Uterus (tissue), 4 donors: ENCODE measurements around the gene PDE4D. TPM values are rescaled to one million over a fixed set of nuclear protein-coding genes. Genes with fewer than 3 reads are reported as not detected.

Source experiments
- DNase-seq, 2 donors: peaks; one replicate each; pipeline ENCODE4 v3.0.0-alpha.2; 2019 to 2020
- H3K27ac ChIP-seq, 2 donors: fragments of 200-600 bp; sonication (generic); 1 replicate in 1 of 2; 2 replicates in 1 of 2; pipeline ENCODE4 v1.5.1; 2016 to 2018
- H3K27me3 ChIP-seq, 2 donors: fragments of 200-600 bp; sonication (generic); one replicate each; pipeline ENCODE4 v1.5.1; 2018 to 2019; ENCODE audit warnings: control low read depth in 1 of 2
- H3K36me3 ChIP-seq, 2 donors: fragments of 200-600 bp; sonication (generic); one replicate each; pipeline ENCODE4 v1.5.1; 2019; ENCODE audit warnings: control low read depth in 1 of 2
- H3K4me1 ChIP-seq, 2 donors: fragments of 200-600 bp; sonication (generic); one replicate each; pipeline ENCODE4 v1.5.1; 2018 to 2019; ENCODE audit warnings: control low read depth in 1 of 2
- H3K4me3 ChIP-seq, 2 donors: fragments of 200-600 bp; sonication (generic); 1 replicate in 1 of 2; 2 replicates in 1 of 2; pipeline ENCODE4 v1.5.1; 2018 to 2019; ENCODE audit warnings: mild to moderate bottlenecking in 1 of 2
- H3K9me3 ChIP-seq, 2 donors: fragments of 200-600 bp; sonication (generic); one replicate each; pipeline ENCODE4 v1.5.1; 2019; ENCODE audit warnings: control low read depth in 1 of 2
- POLR2A ChIP-seq, 2 donors: fragments of 450-650 bp; IDR thresholded peaks; one replicate each; pipeline ENCODE4 v1.6.1; 2016; ENCODE audit warnings: antibody characterized with exemption in 2 of 2, mild to moderate bottlenecking in 1 of 2, moderate library complexity in 1 of 2
- intact Hi-C: fragments of 100-400 bp; cut with DNase I; formaldehyde crosslinking; loops from one replicate; pipeline ENCODE4 v1.15.1; 2023; ENCODE audit warnings: low total_unique reads
- total RNA-seq, 4 donors: library from RNA; depleted of rRNA in 3 of 4; stranded (reverse); fragments of >200 nt in 3 of 4; gene quantifications; one replicate each; pipeline versions ENCODE4 v1.1.0 to v1.2.4, GENCODE V29; 2014 to 2023
- TF ChIP-seq, protein P1 (sequence below), 4 experiments: fragments of 200-600 bp in 2 of 4; fragments of 450-650 bp in 2 of 4; sonication (generic) in 2 of 4; IDR thresholded peaks; one replicate each; pipeline ENCODE4 v1.5.1; 2016 to 2019; ENCODE audit warnings: antibody characterized with exemption in 4 of 4, mild to moderate bottlenecking in 2 of 4, moderate library complexity in 1 of 4
- donor health status: DM: yes; HTN: yes; CAD: no.

Gene PDE4D
- total RNA-seq, 4 donors from 2014 or later, result 27.1 to 77.0 (median 45.8) TPM

DNA sequence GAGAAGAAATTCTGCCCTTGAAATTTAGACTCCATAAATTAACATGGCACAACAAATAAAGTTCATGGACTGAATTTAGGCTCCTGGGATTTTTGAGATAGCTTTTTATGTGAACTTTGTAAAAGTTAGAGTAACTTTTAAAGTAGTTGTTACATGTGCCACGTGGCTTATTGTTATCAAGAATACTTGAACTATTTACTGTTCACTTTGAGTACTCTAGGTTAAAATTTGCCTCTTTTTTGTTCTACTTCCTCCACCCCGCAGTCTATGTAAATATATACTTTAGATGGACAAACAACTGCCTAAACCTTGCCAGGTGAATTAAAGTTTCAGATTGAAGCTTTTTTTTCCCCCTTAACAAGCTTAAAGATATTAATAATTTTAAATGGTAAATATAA is 852.7 kb downstream of the PDE4D start:
- TF ChIP-seq, protein P1, sequence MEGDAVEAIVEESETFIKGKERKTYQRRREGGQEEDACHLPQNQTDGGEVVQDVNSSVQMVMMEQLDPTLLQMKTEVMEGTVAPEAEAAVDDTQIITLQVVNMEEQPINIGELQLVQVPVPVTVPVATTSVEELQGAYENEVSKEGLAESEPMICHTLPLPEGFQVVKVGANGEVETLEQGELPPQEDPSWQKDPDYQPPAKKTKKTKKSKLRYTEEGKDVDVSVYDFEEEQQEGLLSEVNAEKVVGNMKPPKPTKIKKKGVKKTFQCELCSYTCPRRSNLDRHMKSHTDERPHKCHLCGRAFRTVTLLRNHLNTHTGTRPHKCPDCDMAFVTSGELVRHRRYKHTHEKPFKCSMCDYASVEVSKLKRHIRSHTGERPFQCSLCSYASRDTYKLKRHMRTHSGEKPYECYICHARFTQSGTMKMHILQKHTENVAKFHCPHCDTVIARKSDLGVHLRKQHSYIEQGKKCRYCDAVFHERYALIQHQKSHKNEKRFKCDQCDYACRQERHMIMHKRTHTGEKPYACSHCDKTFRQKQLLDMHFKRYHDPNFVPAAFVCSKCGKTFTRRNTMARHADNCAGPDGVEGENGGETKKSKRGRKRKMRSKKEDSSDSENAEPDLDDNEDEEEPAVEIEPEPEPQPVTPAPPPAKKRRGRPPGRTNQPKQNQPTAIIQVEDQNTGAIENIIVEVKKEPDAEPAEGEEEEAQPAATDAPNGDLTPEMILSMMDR (IDR thresholded peaks at IDR 0.05), result no peak
- TF ChIP-seq POLR2A (IDR thresholded peaks at IDR 0.05), result no peak
- Histone ChIP-seq H3K36me3 (no peaks in the 10 kb centered on the region), H3K27ac (no peak overlapping the region), H3K4me1 (no peaks in the 10 kb centered on the region), H3K4me3 (no peak overlapping the region), H3K9me3 (no peaks in the 10 kb centered on the region), H3K27me3 (no peaks in the 10 kb centered on the region)
- intact Hi-C loops, result no loop called here
- DNase-seq, result no peak

DNA sequence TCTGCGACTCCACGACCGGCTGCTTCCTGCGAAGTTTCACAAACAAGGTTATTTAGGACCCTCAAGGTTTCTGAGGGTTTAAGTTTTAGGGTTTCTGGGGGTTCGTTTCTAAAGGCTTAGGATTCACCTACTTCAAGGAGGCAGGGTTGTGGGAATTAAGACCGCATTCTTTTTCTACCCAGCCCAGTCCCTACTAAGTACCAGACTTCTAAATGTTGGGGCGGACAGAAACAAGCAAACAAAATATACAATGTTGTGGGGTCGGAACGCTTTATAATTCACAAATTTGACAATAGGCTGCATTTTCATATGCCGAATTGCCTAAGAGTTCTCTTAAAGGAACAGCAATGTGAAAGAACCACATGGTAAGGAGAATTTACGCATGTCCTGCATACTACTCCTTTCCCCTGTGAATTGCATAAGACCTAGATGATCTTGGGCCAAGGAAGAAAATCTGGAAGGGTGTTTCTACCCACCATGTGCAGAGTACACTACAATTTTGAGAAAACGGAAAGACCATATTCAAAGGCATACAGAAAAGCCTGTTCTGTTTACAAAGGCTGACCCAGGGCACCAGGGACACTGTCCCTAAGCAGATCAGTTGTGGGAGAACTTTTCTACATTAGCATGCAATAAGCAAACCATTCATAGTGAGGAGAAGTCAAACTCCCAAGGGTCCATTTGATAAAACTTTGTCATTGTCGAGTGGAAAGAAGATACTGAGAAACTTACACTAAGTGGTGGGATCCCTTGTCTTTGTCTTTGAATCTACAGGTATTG is 853.3 kb downstream of the PDE4D start:
- no peaks in the 10 kb centered on the region for H3K36me3 ChIP-seq
- H3K27me3 ChIP-seq, result no peaks in the 10 kb centered on the region
- H3K27ac ChIP-seq, result peak overlapping the region; percentile 49 to 53
- H3K9me3 ChIP-seq, result no peaks in the 10 kb centered on the region
- no peaks in the 10 kb centered on the region for H3K4me1 ChIP-seq
- H3K4me3 ChIP-seq, result peak overlapping the region; percentile 51 to 58
- no peak for TF ChIP-seq POLR2A (IDR thresholded peaks at IDR 0.05)
- TF ChIP-seq, protein P1 (IDR thresholded peaks at IDR 0.05), result no peak
- DNase-seq, result no peak
- intact Hi-C loops, result no loop called here

DNA sequence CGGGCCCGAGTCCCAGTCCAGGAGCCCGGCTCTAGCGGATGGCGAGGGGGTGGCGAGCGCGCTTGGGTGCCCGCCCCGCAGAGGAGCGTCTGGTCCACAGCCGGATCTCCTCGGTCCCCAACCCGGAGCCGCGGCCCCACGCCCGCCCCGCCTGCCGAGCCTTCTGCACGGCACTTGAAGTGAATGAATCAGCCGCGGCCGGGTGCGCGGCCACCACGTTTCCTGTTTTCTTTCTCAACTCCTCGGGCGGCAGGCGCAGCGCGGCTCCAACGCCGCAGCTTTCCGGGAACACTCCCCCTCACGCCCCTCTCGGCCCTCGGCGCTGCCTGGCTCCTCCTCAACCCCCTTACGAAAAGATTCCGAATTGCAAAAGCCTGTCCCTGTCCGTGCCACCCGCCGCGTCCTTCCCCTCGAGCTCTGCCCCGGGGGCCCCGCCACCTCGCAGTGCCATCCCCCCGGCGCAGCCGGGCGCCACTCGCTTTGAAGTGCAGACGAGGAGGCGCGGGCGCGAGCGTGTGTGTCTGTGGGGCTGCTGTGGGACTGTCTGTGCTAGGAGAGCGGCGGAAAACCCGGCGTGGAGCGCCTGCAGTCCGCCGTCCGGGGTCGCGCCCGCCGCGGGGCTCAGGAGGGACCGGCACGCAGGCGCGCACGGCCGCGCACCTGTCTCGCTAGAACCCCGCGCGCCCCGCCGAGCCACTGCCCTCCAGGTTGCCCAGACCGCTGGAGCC is 854.1 kb downstream of the PDE4D start:
- H3K36me3 ChIP-seq, result no peaks in the 10 kb centered on the region
- TF ChIP-seq, protein P1 (IDR thresholded peaks at IDR 0.05), result no peak
- TF ChIP-seq POLR2A (IDR thresholded peaks at IDR 0.05), result peak in 1 of 2 donors; percentile 20
- H3K27ac ChIP-seq, result peak overlapping the region; percentile 49 to 53
- no peaks in the 10 kb centered on the region for H3K9me3 ChIP-seq
- peak; percentile 60 to 63 for DNase-seq
- H3K27me3 ChIP-seq, result no peaks in the 10 kb centered on the region
- peak overlapping the region; percentile 51 to 58 for H3K4me3 ChIP-seq
- intact Hi-C loops, result no loop called here
- H3K4me1 ChIP-seq, result no peaks in the 10 kb centered on the region

DNA sequence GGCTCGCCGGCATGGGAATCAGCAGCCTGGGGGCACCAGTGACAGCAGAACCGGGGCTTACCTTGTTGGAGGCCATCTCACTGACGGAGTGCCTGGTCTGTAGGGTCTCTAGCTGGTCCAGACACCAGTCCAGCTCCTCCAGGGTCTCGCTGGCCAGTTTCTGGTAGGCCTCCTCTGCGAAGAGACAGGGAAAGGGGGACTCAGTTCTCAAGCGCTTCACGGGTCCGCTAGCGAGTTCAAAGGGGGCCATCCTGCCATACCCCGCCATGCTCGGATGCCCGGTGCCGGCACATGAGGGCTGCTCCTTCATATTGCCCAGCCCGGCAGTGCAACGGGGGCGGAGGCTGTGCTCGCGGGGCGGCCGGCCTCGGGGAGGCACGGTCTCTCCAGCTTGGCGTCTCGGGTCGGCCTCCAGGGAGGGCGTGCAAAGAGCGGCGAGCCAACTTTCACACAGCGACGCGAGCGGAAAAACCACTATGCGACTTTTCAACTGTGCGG is 854.7 kb downstream of the PDE4D start:
- no peaks in the 10 kb centered on the region for H3K27me3 ChIP-seq
- DNase-seq, result no peak
- peak overlapping the region; percentile 49 to 53 for H3K27ac ChIP-seq
- H3K9me3 ChIP-seq, result no peaks in the 10 kb centered on the region
- TF ChIP-seq, protein P1 (IDR thresholded peaks at IDR 0.05), result no peak
- no peak for TF ChIP-seq POLR2A (IDR thresholded peaks at IDR 0.05)
- H3K4me3 ChIP-seq, result peak overlapping the region; percentile 51 to 58
- intact Hi-C loops, result no loop called here
- H3K36me3 ChIP-seq, result no peaks in the 10 kb centered on the region
- no peaks in the 10 kb centered on the region for H3K4me1 ChIP-seq
